ENCODE measurements around the gene GRIP1. TPM values are rescaled to one million over a fixed set of nuclear protein-coding genes. Genes with fewer than 3 reads are reported as not detected.

Gene GRIP1
- total RNA-seq, 2 experiments from 2014 or later, result 0.53 to 2.4 TPM

GRCh38 chr12:66428261-66428660 lies 250.6 kb downstream of the GRIP1 start:
- CTCF ChIA-PET, result no interaction called here
- intact Hi-C loops (cut with DNase I, micrococcal nuclease), result no loop called here
- POLR2A ChIA-PET, result no interaction called here
- no peak overlapping the region for H3K4me3 Mint-ChIP-seq
- H3K36me3 Mint-ChIP-seq (ENCODE audit: low read depth), result no peaks in the 10 kb centered on the region
- ATAC-seq (no peak), DNase-seq (no peak)
- no peak overlapping the region for H3K27ac Mint-ChIP-seq
- no peaks in the 10 kb centered on the region for H3K4me1 Mint-ChIP-seq
- no peaks in the 10 kb centered on the region for H3K27me3 Mint-ChIP-seq
- H3K9me3 Mint-ChIP-seq (ENCODE audit: low read depth), result peaks cover 9% of the 10 kb centered on the region

- CTCF ChIA-PET, result interaction anchor here (0.7 kb wide), 1 partner anchor 190 kb away, joined by 3 read pairs; no protein-coding TSS in a partner anchor
Measured at GRCh38 chr12:66426696-66427095, 252.2 kb downstream of the GRIP1 start.

GRCh38 chr12:66423266-66423665 lies 255.6 kb downstream of the GRIP1 start:
- Mint-ChIP-seq H3K4me3 (no peak overlapping the region), H3K4me1 (no peaks in the 10 kb centered on the region), H3K36me3 (ENCODE audit: low read depth) (no peaks in the 10 kb centered on the region), H3K9me3 (ENCODE audit: low read depth) (peaks cover 9% of the 10 kb centered on the region), H3K27me3 (no peaks in the 10 kb centered on the region), H3K27ac (no peak overlapping the region)
- no peak for ATAC-seq
- ChIA-PET CTCF (interaction anchor here (0.6 to 1.5 kb wide), 2 partner anchors 244 to 271 kb away, joined by 3 read pairs; no protein-coding TSS in a partner anchor), POLR2A (no interaction called here)
- intact Hi-C loops (cut with DNase I, micrococcal nuclease), result no loop called here
- no peak for DNase-seq

More at GRCh38 chr12:66426696-66427095, 252.2 kb downstream of the GRIP1 start:
- intact Hi-C loops (cut with DNase I, micrococcal nuclease), result no loop called here
- H3K36me3 Mint-ChIP-seq (ENCODE audit: low read depth), result no peaks in the 10 kb centered on the region
- DNase-seq (no peak), ATAC-seq (no peak)
- POLR2A ChIA-PET, result no interaction called here
- H3K27ac Mint-ChIP-seq, result no peak overlapping the region
- H3K4me3 Mint-ChIP-seq, result no peak overlapping the region
- no peaks in the 10 kb centered on the region for H3K27me3 Mint-ChIP-seq
- H3K9me3 Mint-ChIP-seq (ENCODE audit: low read depth), result peaks cover 9% of the 10 kb centered on the region
- no peaks in the 10 kb centered on the region for H3K4me1 Mint-ChIP-seq

- Mint-ChIP-seq H3K36me3 (ENCODE audit: low read depth) (no peaks in the 10 kb centered on the region), H3K27me3 (no peaks in the 10 kb centered on the region), H3K4me3 (no peak overlapping the region), H3K9me3 (ENCODE audit: low read depth) (no peaks in the 10 kb centered on the region), H3K27ac (no peak overlapping the region), H3K4me1 (no peaks in the 10 kb centered on the region)
- ATAC-seq (no peak), DNase-seq (no peak)
- POLR2A ChIA-PET, result no interaction called here
- intact Hi-C loops (cut with DNase I, micrococcal nuclease), result no loop called here
- CTCF ChIA-PET, result no interaction called here
Measured at GRCh38 chr12:66418908-66419307, 260.0 kb downstream of the GRIP1 start.

GRCh38 chr12:66417217-66417616 lies 261.7 kb downstream of the GRIP1 start:
- no peaks in the 10 kb centered on the region for H3K36me3 Mint-ChIP-seq (ENCODE audit: low read depth)
- ATAC-seq (no peak), DNase-seq (no peak)
- H3K27me3 Mint-ChIP-seq, result peaks cover 3% of the 10 kb centered on the region
- peaks cover 4% of the 10 kb centered on the region for H3K9me3 Mint-ChIP-seq (ENCODE audit: low read depth)
- intact Hi-C loops (cut with DNase I, micrococcal nuclease), result no loop called here
- ChIA-PET POLR2A (interaction anchor here (0.6 to 0.7 kb wide), 2 partner anchors 167 to 907 kb away, joined by 3 to 5 read pairs; no protein-coding TSS in a partner anchor), CTCF (interaction anchor here (0.6 to 0.9 kb wide), 2 partner anchors 148 to 186 kb away, joined by 3 read pairs; no protein-coding TSS in a partner anchor)
- H3K27ac Mint-ChIP-seq, result no peak overlapping the region
- H3K4me3 Mint-ChIP-seq, result no peak overlapping the region
- H3K4me1 Mint-ChIP-seq, result no peaks in the 10 kb centered on the region

- peaks cover 3% of the 10 kb centered on the region for H3K27me3 Mint-ChIP-seq
- H3K27ac Mint-ChIP-seq, result no peak overlapping the region
- no peaks in the 10 kb centered on the region for H3K36me3 Mint-ChIP-seq (ENCODE audit: low read depth)
- DNase-seq, result peak; percentile 52
- intact Hi-C loops (cut with DNase I, micrococcal nuclease), result loop anchor here (1.0 to 2.0 kb wide), 6 partner anchors 130 to 427 kb away; no protein-coding TSS in a partner anchor
- POLR2A ChIA-PET, result no interaction called here
- no peaks in the 10 kb centered on the region for H3K4me1 Mint-ChIP-seq
- peaks cover 4% of the 10 kb centered on the region for H3K9me3 Mint-ChIP-seq (ENCODE audit: low read depth)
- CTCF ChIA-PET, result interaction anchor here (0.7 to 2.9 kb wide), 10 partner anchors 9 to 270 kb away, joined by 3 to 19 read pairs (median 3); no protein-coding TSS in a partner anchor
- H3K4me3 Mint-ChIP-seq, result no peak overlapping the region
- ATAC-seq, result peak; percentile 55
Measured at GRCh38 chr12:66409195-66409871, 269.5 kb downstream of the GRIP1 start.

- Mint-ChIP-seq H3K27me3 (no peaks in the 10 kb centered on the region), H3K36me3 (ENCODE audit: low read depth) (no peaks in the 10 kb centered on the region), H3K9me3 (ENCODE audit: low read depth) (no peaks in the 10 kb centered on the region), H3K27ac (no peak overlapping the region), H3K4me3 (no peak overlapping the region), H3K4me1 (no peaks in the 10 kb centered on the region)
- POLR2A ChIA-PET, result no interaction called here
- CTCF ChIA-PET, result interaction anchor here (0.7 to 1.0 kb wide), 2 partner anchors 10 to 243 kb away, joined by 3 read pairs; no protein-coding TSS in a partner anchor
- ATAC-seq (no peak), DNase-seq (no peak)
- intact Hi-C loops (cut with DNase I, micrococcal nuclease), result no loop called here
Measured at GRCh38 chr12:66405395-66405794, 273.5 kb downstream of the GRIP1 start.

GRCh38 chr12:66403746-66404145 lies 275.1 kb downstream of the GRIP1 start:
- H3K27ac Mint-ChIP-seq, result no peak overlapping the region
- no peak for DNase-seq
- no peak for ATAC-seq
- no peaks in the 10 kb centered on the region for H3K4me1 Mint-ChIP-seq
- no peaks in the 10 kb centered on the region for H3K9me3 Mint-ChIP-seq (ENCODE audit: low read depth)
- no peak overlapping the region for H3K4me3 Mint-ChIP-seq
- H3K36me3 Mint-ChIP-seq (ENCODE audit: low read depth), result no peaks in the 10 kb centered on the region
- no peaks in the 10 kb centered on the region for H3K27me3 Mint-ChIP-seq
- ChIA-PET POLR2A (no interaction called here), CTCF (no interaction called here)
- intact Hi-C loops (cut with DNase I, micrococcal nuclease), result no loop called here

- ATAC-seq (no peak), DNase-seq (no peak)
- Mint-ChIP-seq H3K27ac (no peak overlapping the region), H3K4me1 (no peaks in the 10 kb centered on the region), H3K27me3 (no peaks in the 10 kb centered on the region), H3K36me3 (ENCODE audit: low read depth) (no peaks in the 10 kb centered on the region), H3K9me3 (ENCODE audit: low read depth) (no peaks in the 10 kb centered on the region), H3K4me3 (no peak overlapping the region)
- CTCF ChIA-PET, result interaction anchor here (1.0 to 2.0 kb wide), 4 partner anchors 9 to 419 kb away, joined by 3 to 4 read pairs (median 3); no protein-coding TSS in a partner anchor
- intact Hi-C loops (cut with DNase I, micrococcal nuclease), result no loop called here
- POLR2A ChIA-PET, result no interaction called here
Measured at GRCh38 chr12:66399911-66400306, 279.0 kb downstream of the GRIP1 start.

GRCh38 chr12:66398931-66399910 lies 279.7 kb downstream of the GRIP1 start:
- ChIA-PET CTCF (interaction anchor here (0.9 to 2.0 kb wide), 5 partner anchors 9 to 419 kb away, joined by 3 to 6 read pairs (median 3); no protein-coding TSS in a partner anchor), POLR2A (no interaction called here)
- DNase-seq (no peak), ATAC-seq (no peak)
- peaks cover 5% of the 10 kb centered on the region for H3K4me1 Mint-ChIP-seq
- H3K9me3 Mint-ChIP-seq (ENCODE audit: low read depth), result no peaks in the 10 kb centered on the region
- H3K4me3 Mint-ChIP-seq, result no peak overlapping the region
- no peak overlapping the region for H3K27ac Mint-ChIP-seq
- intact Hi-C loops (cut with DNase I, micrococcal nuclease), result no loop called here
- no peaks in the 10 kb centered on the region for H3K27me3 Mint-ChIP-seq
- no peaks in the 10 kb centered on the region for H3K36me3 Mint-ChIP-seq (ENCODE audit: low read depth)

GRCh38 chr12:66397574-66398290 lies 281.1 kb downstream of the GRIP1 start:
- intact Hi-C loops (cut with DNase I, micrococcal nuclease), result no loop called here
- DNase-seq (no peak), ATAC-seq (no peak)
- ChIA-PET CTCF (interaction anchor here (0.6 to 0.9 kb wide), 2 partner anchors 11 to 1682 kb away, joined by 4 to 6 read pairs; no protein-coding TSS in a partner anchor), POLR2A (no interaction called here)
- H3K27me3 Mint-ChIP-seq, result no peaks in the 10 kb centered on the region
- H3K4me3 Mint-ChIP-seq, result no peak overlapping the region
- no peaks in the 10 kb centered on the region for H3K36me3 Mint-ChIP-seq (ENCODE audit: low read depth)
- no peaks in the 10 kb centered on the region for H3K9me3 Mint-ChIP-seq (ENCODE audit: low read depth)
- H3K27ac Mint-ChIP-seq, result no peak overlapping the region
- peaks cover 15% of the 10 kb centered on the region for H3K4me1 Mint-ChIP-seq
